ENCODE data around the gene ALKAL2.

- no peak for TF ChIP-seq GATA2 (IDR thresholded peaks at IDR 0.05; ENCODE audit: low read depth, low read length)
- no peak for TF ChIP-seq GATA3 (IDR thresholded peaks at IDR 0.05; ENCODE audit: low read depth, low read length)
These were observed 7.2 kb downstream of the ALKAL2 start for GRCh38 chr2:280650-281110.

Measured in SH-SY5Y (cell line).